H1 (cell line): ENCODE measurements around the gene RENBP. TPM values are rescaled to one million over a fixed set of nuclear protein-coding genes. Genes with fewer than 3 reads are reported as not detected.

Experiments used
- TCF12 ChIP-seq: IDR thresholded peaks from 2 replicates; pipeline ENCODE4 v1.6.1; 2011; ENCODE audit warnings: low read depth, mild to moderate bottlenecking, low read length
- polyA plus RNA-seq, 7 experiments: library from polyadenylated mRNA; depleted of rRNA in 3 of 7; stranded (reverse) in 5 of 7; unstranded in 2 of 7; fragments of >200 nt in 5 of 7; fragments of 200-250 nt in 2 of 7; gene quantifications; 1 replicate in 5 of 7; 2 replicates in 1 of 7; 4 replicates in 1 of 7; pipeline versions ENCODE4 v1.2.1 to v1.2.3, GENCODE V29; 2011 to 2013; ENCODE audit warnings: missing spikeins in 2 of 7, mixed read lengths in 2 of 7
- total RNA-seq: library from RNA; stranded (reverse); fragmentation: NEBNext Ultra II Directional; extraction: Animal tissue kit (Norgen Biotek cat#: 25700); gene quantifications from 2 replicates; pipeline ENCODE4 v1.2.1, GENCODE V29; 2021
- TF ChIP-seq, protein P1 (sequence below): fragments of 300-600 bp; sonication (generic); IDR thresholded peaks from 2 replicates; pipeline ENCODE4 v1.7.1; 2012; ENCODE audit warnings: low read length, moderate library complexity, mild to moderate bottlenecking, inconsistent platforms; ENCODE audit not compliant: insufficient replicate concordance

The RENBP gene
- total and polyA plus RNA-seq, 2 of the 8 experiments (the other 6 are each of a cell fraction or from before 2014, with no cell fraction given): 12.4 to 21.8 TPM

DNA sequence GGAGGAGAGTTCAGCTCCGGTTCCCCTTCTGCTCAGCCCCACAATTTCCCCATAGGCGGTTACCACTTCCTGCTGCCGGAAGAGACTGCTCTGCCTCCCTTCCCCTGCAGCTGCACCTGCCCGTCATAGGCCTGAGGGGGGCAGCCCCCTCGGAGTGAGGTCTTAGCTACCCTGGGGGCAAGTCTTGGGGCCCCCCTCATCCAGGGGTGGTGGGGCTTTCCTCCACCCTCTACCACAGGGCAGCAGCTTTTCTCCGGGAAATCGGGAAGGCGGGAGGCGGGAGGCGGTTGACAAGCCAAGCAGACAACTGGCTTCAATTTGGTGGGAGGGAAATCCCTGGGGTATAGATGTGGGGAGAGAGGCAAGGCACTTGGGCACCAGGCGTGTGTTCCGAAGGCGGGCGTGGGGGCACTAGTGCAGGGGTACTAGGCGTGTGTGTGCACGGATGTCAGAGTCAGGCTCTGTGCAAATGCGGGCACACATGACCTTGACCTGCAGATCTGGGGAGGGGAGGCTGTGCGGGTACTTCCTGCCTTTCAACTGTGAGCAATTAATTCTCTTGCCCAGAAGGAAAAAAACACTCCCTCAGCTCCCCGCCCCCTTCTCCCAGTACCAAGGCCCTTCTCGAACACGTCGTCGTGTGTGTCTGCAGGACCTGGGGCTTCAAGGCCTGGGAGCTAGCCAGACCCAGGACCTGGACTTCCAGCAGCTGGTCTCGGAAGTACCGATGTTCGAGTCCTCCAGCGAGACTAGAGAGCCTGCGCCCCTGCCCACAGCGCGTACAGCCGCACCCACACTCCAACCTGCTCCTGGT, 17.4 kb downstream of the RENBP start (continued):
- TF ChIP-seq, protein P1, sequence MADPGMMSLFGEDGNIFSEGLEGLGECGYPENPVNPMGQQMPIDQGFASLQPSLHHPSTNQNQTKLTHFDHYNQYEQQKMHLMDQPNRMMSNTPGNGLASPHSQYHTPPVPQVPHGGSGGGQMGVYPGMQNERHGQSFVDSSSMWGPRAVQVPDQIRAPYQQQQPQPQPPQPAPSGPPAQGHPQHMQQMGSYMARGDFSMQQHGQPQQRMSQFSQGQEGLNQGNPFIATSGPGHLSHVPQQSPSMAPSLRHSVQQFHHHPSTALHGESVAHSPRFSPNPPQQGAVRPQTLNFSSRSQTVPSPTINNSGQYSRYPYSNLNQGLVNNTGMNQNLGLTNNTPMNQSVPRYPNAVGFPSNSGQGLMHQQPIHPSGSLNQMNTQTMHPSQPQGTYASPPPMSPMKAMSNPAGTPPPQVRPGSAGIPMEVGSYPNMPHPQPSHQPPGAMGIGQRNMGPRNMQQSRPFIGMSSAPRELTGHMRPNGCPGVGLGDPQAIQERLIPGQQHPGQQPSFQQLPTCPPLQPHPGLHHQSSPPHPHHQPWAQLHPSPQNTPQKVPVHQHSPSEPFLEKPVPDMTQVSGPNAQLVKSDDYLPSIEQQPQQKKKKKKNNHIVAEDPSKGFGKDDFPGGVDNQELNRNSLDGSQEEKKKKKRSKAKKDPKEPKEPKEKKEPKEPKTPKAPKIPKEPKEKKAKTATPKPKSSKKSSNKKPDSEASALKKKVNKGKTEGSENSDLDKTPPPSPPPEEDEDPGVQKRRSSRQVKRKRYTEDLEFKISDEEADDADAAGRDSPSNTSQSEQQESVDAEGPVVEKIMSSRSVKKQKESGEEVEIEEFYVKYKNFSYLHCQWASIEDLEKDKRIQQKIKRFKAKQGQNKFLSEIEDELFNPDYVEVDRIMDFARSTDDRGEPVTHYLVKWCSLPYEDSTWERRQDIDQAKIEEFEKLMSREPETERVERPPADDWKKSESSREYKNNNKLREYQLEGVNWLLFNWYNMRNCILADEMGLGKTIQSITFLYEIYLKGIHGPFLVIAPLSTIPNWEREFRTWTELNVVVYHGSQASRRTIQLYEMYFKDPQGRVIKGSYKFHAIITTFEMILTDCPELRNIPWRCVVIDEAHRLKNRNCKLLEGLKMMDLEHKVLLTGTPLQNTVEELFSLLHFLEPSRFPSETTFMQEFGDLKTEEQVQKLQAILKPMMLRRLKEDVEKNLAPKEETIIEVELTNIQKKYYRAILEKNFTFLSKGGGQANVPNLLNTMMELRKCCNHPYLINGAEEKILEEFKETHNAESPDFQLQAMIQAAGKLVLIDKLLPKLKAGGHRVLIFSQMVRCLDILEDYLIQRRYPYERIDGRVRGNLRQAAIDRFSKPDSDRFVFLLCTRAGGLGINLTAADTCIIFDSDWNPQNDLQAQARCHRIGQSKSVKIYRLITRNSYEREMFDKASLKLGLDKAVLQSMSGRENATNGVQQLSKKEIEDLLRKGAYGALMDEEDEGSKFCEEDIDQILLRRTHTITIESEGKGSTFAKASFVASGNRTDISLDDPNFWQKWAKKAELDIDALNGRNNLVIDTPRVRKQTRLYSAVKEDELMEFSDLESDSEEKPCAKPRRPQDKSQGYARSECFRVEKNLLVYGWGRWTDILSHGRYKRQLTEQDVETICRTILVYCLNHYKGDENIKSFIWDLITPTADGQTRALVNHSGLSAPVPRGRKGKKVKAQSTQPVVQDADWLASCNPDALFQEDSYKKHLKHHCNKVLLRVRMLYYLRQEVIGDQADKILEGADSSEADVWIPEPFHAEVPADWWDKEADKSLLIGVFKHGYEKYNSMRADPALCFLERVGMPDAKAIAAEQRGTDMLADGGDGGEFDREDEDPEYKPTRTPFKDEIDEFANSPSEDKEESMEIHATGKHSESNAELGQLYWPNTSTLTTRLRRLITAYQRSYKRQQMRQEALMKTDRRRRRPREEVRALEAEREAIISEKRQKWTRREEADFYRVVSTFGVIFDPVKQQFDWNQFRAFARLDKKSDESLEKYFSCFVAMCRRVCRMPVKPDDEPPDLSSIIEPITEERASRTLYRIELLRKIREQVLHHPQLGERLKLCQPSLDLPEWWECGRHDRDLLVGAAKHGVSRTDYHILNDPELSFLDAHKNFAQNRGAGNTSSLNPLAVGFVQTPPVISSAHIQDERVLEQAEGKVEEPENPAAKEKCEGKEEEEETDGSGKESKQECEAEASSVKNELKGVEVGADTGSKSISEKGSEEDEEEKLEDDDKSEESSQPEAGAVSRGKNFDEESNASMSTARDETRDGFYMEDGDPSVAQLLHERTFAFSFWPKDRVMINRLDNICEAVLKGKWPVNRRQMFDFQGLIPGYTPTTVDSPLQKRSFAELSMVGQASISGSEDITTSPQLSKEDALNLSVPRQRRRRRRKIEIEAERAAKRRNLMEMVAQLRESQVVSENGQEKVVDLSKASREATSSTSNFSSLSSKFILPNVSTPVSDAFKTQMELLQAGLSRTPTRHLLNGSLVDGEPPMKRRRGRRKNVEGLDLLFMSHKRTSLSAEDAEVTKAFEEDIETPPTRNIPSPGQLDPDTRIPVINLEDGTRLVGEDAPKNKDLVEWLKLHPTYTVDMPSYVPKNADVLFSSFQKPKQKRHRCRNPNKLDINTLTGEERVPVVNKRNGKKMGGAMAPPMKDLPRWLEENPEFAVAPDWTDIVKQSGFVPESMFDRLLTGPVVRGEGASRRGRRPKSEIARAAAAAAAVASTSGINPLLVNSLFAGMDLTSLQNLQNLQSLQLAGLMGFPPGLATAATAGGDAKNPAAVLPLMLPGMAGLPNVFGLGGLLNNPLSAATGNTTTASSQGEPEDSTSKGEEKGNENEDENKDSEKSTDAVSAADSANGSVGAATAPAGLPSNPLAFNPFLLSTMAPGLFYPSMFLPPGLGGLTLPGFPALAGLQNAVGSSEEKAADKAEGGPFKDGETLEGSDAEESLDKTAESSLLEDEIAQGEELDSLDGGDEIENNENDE: no peak
- no peak for TF ChIP-seq TCF12
